ENCODE results near the gene FRAS1. TPM values are rescaled to one million over a fixed set of nuclear protein-coding genes. Genes with fewer than 3 reads are reported as not detected.

The FRAS1 gene
- total and polyA plus RNA-seq, 12 donors = 0.20 to 2.3 (median 0.84) TPM

- H3K27me3 ChIP-seq = no peaks in the 10 kb centered on the region
- no peak for TF ChIP-seq CTCF (IDR thresholded peaks at IDR 0.05)
- no peak for TF ChIP-seq POLR2A (IDR thresholded peaks at IDR 0.05)
These were observed 23.3 kb upstream of the FRAS1 start for GRCh38 chr4:78033861-78034260.

GRCh38 chr4:78038704-78039103 lies 18.4 kb upstream of the FRAS1 start:
- Histone ChIP-seq H3K36me3 (replicated peaks in 1 of 2) (no peaks in the 10 kb centered on the region), H3K9me3 (replicated peaks in 1 of 3) (no peaks in the 10 kb centered on the region), H3K27ac (no peak overlapping the region), H3K4me3 (no peak overlapping the region), H3K27me3 (no peaks in the 10 kb centered on the region), H3K4me1 (replicated peaks in 1 of 2) (no peaks in the 10 kb centered on the region)
- 81 to 85% (median 81%) methylated on average over 5 of the region's 5 CpGs for WGBS, 4 donors
- no peak for TF ChIP-seq POLR2A (IDR thresholded peaks at IDR 0.05)
- no peak for TF ChIP-seq CTCF (IDR thresholded peaks at IDR 0.05)
- intact Hi-C loops (cut with DNase I) = no loop called here
- no peak for DNase-seq

More at GRCh38 chr4:78033861-78034260, 23.3 kb upstream of the FRAS1 start:
- no peak overlapping the region for H3K27ac ChIP-seq
- H3K4me1 ChIP-seq (replicated peaks in 1 of 2) = no peaks in the 10 kb centered on the region
- no peaks in the 10 kb centered on the region for H3K36me3 ChIP-seq (replicated peaks in 1 of 2)
- no peak overlapping the region for H3K4me3 ChIP-seq
- H3K9me3 ChIP-seq (replicated peaks in 1 of 3) = no peaks in the 10 kb centered on the region
- intact Hi-C loops (cut with DNase I) = no loop called here
- no peak for DNase-seq

- Histone ChIP-seq H3K27me3 (no peaks in the 10 kb centered on the region), H3K9me3 (replicated peaks in 1 of 3) (no peaks in the 10 kb centered on the region), H3K27ac (no peak overlapping the region), H3K36me3 (replicated peaks in 1 of 2) (no peaks in the 10 kb centered on the region), H3K4me3 (no peak overlapping the region), H3K4me1 (replicated peaks in 1 of 2) (no peaks in the 10 kb centered on the region)
- no peak for TF ChIP-seq POLR2A (IDR thresholded peaks at IDR 0.05)
- no peak for TF ChIP-seq CTCF (IDR thresholded peaks at IDR 0.05)
- WGBS, 4 donors = 68 to 75% (median 73%) methylated on average over 1 of the region's 1 CpG
- DNase-seq = no peak
- intact Hi-C loops (cut with DNase I) = no loop called here
These were observed 17.4 kb upstream of the FRAS1 start for GRCh38 chr4:78039678-78040077.

- no peaks in the 10 kb centered on the region for H3K4me1 ChIP-seq (replicated peaks in 1 of 2)
- intact Hi-C loops (cut with DNase I) = no loop called here
- no peak for DNase-seq
- TF ChIP-seq CTCF (IDR thresholded peaks at IDR 0.05) (no peak), POLR2A (IDR thresholded peaks at IDR 0.05) (no peak)
- H3K27me3 ChIP-seq = no peaks in the 10 kb centered on the region
- no peaks in the 10 kb centered on the region for H3K9me3 ChIP-seq (replicated peaks in 1 of 3)
- H3K4me3 ChIP-seq = no peak overlapping the region
- no peak overlapping the region for H3K27ac ChIP-seq
- no peaks in the 10 kb centered on the region for H3K36me3 ChIP-seq (replicated peaks in 1 of 2)
- 51 to 66% (median 60%) methylated on average over 1 of the region's 1 CpG for WGBS, 4 donors
These were observed 16.7 kb upstream of the FRAS1 start for GRCh38 chr4:78040431-78040830.
